Stimulated activated CD4-positive, alpha-beta T cell treated with anti-CD3 and anti-CD28 coated beads, Interleukin-1b, Interleukin-23, amount 100 ng/mL, for 1 hour (primary cell): ENCODE data around the gene GCNT2.
"Not testable (repeated sequence)": the region's sequence is repeated elsewhere in the genome, so short reads cannot be mapped to it uniquely, and the experiment has no call there.

Experiments
- DNase-seq, 2 donors: peaks; one replicate each; pipeline ENCODE4 v3.0.0-alpha.2; 2020; ENCODE audit warnings: low read depth in 2 of 2

The GCNT2 gene

GRCh38 chr6:10521104-10521808, at the start of gene GCNT2:
Gene GCNT2, plus strand, starts transcription at chr6:10521351. Its CDS starts 7,561 bp downstream, at chr6:10528912.
- DNase-seq: no peak

GRCh38 chr6:10472634-10473033, 48.5 kb upstream of the GCNT2 start:
- DNase-seq: no peak

- DNase-seq: no peak
These were observed 42.7 kb upstream of the GCNT2 start for GRCh38 chr6:10478187-10479040.

DNA sequence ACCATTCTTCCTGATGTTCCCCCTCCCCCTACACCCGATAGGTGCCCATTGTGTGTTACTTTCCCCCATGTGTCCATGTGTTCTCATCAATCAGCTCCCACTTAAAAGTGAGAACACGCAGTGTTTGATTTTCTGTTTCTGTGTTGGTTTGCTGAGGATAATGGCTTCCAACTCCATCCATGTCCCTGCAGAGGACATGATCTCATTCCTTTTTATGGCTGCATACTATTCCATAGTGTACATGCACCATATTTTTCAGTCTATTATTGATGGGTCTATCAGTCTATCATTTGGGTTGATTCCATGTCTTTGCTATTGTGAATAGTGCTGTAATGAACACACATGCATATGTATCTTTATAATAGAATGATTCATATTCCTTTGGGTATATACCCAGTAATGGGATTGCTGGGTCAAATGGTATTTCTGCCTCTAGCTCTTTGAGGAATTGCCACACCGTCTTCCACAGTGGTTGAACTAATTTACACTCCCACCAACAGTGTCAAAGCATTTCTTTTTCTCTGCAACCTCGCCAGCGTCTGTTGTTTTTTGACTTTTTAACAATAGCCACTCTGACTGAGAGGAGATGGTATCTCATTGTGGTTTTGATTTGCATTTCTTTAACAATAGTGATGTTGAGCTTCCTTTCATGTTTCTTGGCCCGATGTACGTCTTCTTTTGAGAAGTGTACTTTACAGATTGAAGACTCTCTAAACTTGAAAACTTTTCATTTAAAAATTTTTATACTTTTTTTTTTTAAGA, 41.0 kb upstream of the GCNT2 start:
- DNase-seq: no peak

DNA sequence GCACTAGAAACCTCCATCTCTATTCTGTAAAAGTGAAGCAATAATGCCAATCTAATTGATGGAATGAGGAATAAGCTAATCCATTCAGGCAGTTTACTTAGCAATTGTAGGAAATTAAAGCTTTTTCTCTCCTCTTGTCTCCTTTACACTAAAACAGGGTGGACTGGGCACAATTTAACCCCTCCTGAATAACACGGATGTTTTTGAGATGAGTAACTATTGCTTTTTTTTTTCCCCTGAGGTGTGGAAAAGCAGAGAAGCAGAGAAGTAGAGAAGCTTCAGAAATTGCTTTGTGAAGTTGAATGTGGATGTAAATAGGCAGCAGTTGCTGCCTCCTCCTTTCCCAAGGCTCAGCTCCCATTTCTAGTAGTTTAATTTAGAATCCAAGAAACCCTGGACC, 40.0 kb upstream of the GCNT2 start:
- DNase-seq: no peak

- no peak for DNase-seq
These were observed 38.4 kb upstream of the GCNT2 start for GRCh38 chr6:10482636-10483257.

GRCh38 chr6:10484912-10485311, 36.2 kb upstream of the GCNT2 start:
- no peak for DNase-seq

DNA sequence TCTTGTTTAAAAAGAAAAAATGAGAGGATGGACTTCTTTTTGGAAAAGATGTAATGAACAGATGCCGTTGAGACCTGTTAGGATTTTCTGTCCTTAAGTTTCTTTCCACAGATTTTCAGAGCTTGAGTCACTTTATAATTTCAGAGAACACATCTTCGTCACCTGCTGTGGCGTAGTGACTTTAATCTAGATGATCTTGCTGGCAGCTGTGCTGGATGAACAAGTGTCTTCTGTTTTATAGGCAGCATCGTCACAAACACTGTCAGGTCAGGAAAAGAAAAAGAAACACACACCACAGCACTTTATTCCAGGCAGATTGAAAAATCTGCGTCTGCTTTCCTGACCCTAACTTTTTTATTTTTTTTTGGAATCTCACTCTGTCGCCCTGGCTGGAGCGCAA, 35.7 kb upstream of the GCNT2 start:
- DNase-seq: no peak

DNA sequence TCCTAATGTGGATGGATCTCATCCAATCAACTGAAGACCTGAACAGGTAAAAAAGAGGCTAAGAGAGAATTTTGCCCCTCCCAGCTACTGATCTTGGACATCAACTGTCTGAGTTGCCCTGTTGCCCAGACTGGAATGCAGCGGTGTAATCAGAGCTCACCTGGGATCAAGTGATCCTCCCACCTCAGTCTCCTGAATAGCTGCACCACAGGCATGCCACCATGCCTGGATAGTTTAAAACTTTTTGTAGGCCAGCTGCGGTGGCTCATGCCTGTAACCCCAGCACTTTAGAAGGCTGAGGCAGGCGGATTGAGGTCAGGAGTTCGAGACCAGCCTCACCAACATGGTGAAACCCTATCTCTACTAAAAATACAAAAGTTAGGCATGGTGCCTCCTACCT, 34.9 kb upstream of the GCNT2 start:
- no peak for DNase-seq

DNA sequence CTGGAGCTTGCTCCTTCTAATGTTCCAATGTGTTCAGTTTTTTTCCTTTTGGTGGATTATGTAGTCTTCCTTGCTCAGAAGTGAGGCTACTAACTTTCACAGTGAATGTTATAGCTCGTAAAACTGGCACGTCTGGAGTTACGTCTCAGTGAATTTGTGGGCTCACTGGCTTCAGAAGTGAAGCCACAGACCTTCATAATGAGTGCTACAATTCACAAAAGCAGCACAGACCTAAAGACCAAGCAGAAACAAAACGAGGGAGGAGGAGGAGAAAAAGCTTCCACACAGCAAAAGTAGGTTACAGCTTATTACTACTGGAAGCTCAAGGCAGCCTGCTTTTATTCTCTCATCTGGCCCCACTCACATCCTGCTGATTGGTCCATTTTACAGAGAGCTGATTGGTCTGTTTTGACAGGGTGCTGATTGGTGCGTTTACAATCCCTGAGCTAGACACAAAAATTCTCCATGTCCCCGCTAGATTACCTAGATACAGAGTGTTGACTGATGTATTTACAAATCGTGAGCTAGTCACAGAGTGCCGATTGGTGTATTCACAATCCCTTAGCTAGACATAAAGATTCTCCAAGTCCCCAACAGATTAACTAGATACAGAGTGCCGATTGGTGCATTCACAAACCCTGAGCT, 34.1 kb upstream of the GCNT2 start:
- DNase-seq: not testable (repeated sequence)

GRCh38 chr6:10487668-10488327, 33.4 kb upstream of the GCNT2 start:
- no peak for DNase-seq

DNA sequence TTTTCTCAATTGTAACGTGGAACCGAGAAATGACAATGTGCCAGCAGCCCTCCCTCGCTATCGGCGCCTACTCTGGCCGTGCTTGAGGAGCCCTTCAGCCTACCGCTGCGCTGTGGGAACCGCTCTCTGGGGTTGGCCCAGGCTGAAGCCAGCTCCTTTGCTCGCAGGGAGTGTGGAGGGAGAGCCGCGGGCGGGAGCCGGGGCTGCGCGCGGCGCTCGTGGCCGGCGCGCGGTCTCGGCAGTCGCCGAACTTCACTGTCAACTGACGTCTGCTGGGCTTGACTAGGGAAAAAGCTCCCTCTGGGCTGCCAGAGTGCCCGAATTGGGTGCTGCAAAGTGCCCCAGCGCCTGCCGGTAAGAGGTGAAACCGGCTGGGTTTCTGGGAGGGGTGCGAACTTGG, 29.7 kb upstream of the GCNT2 start:
- DNase-seq: no peak

GRCh38 chr6:10491905-10492304, 29.2 kb upstream of the GCNT2 start:
- DNase-seq: not testable (repeated sequence)

DNA sequence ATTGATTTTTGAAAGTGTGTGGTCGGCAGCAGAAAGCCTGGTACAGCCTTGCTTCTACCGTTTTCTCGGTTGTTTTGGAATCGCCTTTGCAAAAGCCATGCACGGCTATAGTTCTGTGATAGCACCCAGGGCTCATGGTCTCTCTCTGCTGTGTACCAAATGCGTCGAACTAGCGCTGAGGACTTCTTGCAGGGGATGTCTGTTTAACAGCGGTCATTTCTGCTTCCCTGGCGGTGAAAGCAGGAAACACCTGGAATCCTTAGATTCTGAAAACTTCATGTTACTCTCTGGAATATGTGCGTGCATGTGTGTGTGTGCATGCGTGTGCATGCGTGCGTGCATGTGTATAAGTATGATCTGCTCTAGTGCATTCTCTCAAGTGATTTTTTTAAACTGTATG, 26.1 kb upstream of the GCNT2 start:
- no peak for DNase-seq

- no peak for DNase-seq
These were observed 15.6 kb upstream of the GCNT2 start for GRCh38 chr6:10505529-10505928.

DNA sequence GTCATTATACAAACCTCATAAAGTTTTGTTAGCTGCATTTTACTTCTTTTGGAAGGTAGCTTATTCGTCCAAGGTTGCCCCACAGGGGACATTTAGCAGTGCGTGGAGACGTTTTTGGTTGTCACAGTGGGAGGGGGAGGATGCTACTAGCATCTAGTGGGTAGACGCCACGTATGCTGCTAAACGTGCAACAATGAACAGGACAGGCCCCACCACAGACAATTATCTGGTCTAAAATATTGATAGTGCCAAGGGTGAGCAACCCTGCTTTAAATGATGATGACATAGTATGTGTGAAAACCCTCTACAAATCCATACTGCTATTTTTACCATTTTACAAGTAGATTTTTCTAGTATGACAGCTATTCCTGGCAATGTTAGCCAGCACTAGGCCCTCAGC, 13.9 kb upstream of the GCNT2 start:
- DNase-seq: no peak

- DNase-seq: no peak
These were observed 13.4 kb upstream of the GCNT2 start for GRCh38 chr6:10507715-10508114.

DNA sequence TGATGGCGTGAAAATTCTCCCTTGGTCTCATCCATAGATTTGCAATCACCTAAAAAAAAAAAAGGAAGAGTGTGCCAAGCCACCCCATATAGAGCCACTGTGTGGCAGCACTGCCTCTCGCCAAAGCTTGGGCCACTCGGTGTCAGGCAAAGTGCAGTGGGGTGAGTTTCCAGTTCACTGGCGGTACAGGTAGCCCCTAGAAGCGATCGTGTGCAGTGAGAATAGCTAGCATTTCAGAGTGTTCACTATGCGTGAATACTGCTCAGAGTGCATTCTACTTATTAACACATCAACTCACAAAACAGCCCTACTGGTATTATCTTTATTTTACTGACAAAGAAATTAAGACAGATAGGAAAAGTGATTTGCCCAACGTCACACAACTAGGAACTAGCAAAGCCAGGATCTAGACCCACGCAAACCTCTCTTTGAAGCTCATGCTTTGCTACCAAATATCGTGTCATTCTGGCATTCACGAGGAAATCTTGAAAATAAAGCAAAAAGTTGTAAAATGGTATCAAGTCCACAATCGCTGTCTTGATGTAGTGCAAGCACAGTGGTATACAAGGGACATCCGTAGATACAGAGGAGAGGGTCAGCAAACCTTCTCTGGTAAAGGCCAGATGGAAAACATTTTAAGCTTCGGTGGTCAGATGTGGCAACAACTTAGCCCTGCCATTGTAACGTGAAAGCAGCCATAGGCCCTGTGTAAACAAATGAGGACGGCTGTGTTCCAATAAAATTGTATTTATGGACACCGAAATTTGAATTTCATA, 10.4 kb upstream of the GCNT2 start:
- no peak for DNase-seq

- DNase-seq: no peak
These were observed 9.7 kb upstream of the GCNT2 start for GRCh38 chr6:10511477-10511876.

GRCh38 chr6:10513544-10513943, 7.6 kb upstream of the GCNT2 start:
- DNase-seq: no peak
